ENCODE results near the gene RAI1.

The RAI1 gene

DNA sequence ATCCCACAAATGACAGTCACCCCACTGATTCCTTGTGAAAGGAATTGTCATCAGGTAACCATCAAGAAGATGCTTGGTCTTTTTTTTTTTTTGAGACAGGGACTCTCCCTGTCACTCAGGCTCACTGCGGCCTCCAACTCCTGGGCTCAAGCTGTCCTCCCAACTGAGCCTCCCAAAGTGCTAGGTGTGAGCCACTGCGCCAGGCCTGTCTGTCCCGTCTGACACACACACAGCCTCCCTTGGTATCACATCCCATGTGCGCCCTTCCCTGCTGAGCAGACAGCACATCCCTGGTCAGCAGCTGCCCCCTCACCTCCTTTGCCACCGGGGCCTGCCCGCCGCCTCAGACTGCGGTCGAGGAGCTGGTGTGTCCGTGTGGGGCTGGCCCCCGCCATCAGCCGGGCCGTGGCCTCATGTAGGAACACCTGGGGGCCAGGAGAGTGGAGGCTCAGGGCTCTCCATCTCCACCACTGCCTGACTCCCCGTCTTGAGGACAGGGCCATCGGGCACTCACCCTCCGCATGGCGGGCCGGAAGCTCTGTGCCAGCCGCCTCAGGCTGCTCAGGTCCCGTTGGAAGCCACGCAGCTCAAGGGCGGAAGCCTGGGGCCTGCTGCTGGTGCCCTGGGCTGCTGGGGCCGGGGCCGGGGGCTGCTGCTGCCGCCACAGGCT, 131.9 kb downstream of the RAI1 start:
- no peak for DNase-seq (ENCODE audit: low spot score)
- TF ChIP-seq, protein P1, sequence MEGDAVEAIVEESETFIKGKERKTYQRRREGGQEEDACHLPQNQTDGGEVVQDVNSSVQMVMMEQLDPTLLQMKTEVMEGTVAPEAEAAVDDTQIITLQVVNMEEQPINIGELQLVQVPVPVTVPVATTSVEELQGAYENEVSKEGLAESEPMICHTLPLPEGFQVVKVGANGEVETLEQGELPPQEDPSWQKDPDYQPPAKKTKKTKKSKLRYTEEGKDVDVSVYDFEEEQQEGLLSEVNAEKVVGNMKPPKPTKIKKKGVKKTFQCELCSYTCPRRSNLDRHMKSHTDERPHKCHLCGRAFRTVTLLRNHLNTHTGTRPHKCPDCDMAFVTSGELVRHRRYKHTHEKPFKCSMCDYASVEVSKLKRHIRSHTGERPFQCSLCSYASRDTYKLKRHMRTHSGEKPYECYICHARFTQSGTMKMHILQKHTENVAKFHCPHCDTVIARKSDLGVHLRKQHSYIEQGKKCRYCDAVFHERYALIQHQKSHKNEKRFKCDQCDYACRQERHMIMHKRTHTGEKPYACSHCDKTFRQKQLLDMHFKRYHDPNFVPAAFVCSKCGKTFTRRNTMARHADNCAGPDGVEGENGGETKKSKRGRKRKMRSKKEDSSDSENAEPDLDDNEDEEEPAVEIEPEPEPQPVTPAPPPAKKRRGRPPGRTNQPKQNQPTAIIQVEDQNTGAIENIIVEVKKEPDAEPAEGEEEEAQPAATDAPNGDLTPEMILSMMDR (IDR thresholded peaks at IDR 0.05; ENCODE audit: extremely low read depth, missing control alignments): no peak

DNA sequence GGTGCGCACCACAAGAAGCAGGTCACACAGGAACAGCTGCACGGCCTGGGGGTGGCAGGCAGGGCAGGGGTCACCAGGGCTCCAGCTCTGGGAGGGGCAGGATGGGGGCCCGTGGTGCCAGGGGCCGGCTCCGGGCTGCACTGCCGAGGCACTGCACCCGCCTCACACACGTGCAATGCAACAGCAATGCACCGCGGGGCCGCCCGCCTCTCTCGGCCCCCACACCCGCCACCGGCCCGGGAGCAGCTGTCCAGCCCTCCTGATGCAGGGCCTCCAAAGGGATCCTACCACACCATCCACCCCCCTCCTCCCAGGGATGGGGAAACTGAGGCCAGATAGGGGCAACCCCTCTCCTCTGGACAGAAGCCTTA, 132.5 kb downstream of the RAI1 start:
- no peak for DNase-seq (ENCODE audit: low spot score)
- TF ChIP-seq, protein P1 (IDR thresholded peaks at IDR 0.05; ENCODE audit: extremely low read depth, missing control alignments): no peak

DNA sequence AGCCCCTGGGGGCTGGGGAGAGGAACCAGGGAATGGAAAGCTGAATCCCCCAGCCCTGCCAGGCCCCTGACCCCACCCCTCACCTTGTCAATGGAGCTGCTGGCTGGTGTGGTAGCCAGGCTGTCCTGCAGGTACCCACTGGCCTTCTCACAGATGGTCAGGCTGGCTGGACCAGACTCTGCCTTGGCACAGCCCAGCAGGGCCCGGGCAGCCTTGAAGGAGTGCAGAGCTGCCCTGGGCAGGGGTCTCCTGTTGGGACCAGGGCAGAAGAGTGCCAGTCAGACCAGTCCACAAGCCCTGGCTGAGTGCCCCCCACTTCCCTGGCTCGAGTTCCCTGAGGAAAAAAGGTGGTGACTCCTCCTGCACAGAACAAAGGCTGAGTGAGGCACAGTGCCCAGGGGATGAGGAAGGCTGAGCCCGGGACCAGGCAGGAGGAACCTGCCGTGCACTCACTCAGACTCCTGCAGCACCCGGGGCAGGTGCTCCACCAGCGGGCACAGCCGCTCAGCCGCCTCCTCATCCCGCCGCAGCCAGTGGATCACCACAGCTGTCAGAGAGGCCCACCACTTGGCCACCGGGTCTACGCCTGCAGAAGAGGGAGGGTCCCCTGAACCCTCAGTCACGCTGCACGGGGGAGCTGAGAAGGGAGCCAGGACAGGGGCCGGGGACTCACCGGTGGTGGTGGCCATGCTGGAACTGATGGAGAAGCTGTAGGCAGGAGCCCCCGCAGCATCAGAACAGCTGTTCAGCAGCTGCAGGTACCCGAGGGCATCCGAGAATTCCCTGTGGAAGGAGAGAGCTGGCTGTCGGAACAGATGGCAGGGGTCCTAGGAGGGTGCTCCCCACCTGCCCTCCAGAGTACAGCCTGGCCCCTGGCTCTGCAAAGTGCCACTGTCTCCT, 133.2 kb downstream of the RAI1 start:
- TF ChIP-seq, protein P1 (IDR thresholded peaks at IDR 0.05; ENCODE audit: extremely low read depth, missing control alignments): no peak

DNA sequence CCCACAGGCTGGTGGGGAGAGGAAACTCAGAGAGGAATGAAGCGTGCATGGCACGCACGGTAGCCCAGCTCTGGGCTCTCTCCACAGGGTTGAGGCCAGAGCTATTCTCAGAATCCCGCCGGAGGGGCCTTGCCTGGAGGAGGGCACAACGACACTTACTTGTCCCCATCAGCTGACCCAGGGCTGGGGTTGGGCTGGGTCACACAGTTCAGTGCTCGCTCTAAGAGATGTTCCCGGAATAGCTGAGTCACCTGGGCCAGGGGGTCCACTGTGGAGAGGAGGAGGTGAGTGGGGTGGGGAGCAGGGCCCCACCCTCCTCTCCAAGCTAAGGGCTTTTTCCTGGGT, 133.8 kb downstream of the RAI1 start:
- DNase-seq (ENCODE audit: low spot score): no peak
- TF ChIP-seq, protein P1 (IDR thresholded peaks at IDR 0.05; ENCODE audit: extremely low read depth, missing control alignments): no peak

More for the DNA sequence above, 133.2 kb downstream of the RAI1 start:
- DNase-seq (ENCODE audit: low spot score): no peak

DNA sequence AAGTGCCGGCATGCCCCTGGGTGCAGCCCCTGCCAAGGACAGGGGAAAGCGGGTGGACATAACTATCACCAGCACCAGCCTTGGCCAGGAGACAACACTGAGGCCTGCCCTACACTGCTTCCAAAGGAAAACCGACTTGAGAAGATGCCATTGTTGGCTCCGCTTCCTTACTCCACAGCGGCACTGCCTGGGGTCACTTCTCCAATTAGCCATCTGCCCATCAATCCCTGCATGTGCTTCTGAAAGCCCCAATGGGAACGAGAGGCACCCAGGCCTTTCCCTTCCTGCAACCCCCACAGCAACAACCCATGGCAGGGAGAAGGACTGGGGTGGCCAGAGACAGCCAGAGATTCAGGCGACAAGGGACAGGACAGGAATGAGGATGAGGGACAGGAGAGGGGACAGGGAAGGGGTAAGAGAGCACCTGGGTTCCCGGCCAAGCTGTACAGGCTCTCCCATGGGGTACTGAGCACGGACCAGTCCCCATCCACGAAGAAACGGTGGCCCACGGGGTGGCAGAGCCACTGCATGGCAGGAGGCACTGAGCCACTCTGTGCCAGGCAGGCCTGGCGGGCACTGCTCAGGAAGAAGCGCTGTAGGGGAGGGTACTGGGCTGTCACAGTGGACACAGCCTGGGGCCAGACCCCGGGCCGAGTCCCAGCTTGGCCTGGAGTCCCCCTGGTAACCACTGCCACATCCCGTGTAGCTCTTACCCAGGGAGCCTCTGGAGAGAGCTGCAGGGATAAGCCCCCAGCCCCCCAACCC, 134.4 kb downstream of the RAI1 start:
- TF ChIP-seq, protein P1 (IDR thresholded peaks at IDR 0.05; ENCODE audit: extremely low read depth, missing control alignments): no peak
- DNase-seq (ENCODE audit: low spot score): no peak

DNA sequence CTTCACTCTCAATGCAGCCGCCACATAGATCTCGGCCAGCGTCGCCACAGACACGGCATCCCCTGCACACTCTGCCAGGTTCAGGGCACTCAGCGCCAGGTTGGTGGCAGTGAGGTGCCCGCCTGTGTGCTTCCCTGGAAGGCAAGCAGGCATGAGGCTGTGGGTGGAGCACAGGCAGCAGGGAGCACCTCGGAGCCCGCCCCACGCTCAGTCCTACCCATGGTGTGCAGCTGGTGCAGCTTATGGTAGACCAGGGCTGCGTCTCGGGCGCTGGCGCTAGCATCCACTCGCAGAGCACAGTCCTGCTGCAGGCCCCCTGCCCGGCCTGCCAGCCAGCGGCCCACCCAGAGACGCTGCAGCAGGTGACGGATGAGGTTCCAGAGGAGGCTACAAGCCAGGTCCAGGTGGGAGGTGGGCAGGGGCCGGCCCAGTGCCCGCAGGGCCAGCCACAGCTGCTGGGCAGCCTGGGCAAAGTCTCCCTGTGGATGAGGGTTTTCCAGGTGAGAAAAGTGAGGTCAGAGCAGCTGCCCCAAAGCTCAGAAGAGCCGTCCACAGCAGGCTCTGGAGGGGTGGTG, 135.1 kb downstream of the RAI1 start:
- no peak for DNase-seq (ENCODE audit: low spot score)
- TF ChIP-seq, protein P1 (IDR thresholded peaks at IDR 0.05; ENCODE audit: extremely low read depth, missing control alignments): no peak

Measured in GM20000 (cell line).